ENCODE results near the gene CDON.

The CDON gene

GRCh38 chr11:125942771-125943428, 119.8 kb downstream of the CDON start:
- no peak for DNase-seq

- no peak for DNase-seq
These were observed 120.8 kb downstream of the CDON start for GRCh38 chr11:125941619-125942611.

- no peak for DNase-seq
These were observed 121.4 kb downstream of the CDON start for GRCh38 chr11:125941267-125941618.

GRCh38 chr11:125940145-125940544, 122.5 kb downstream of the CDON start:
- no peak for DNase-seq

- DNase-seq: no peak
These were observed 123.6 kb downstream of the CDON start for GRCh38 chr11:125939081-125939521.

GRCh38 chr11:125938418-125938817, 124.2 kb downstream of the CDON start:
- no peak for DNase-seq

GRCh38 chr11:125935618-125936199, 127.0 kb downstream of the CDON start:
- no peak for DNase-seq

GRCh38 chr11:125935056-125935455, 127.6 kb downstream of the CDON start:
- no peak for DNase-seq

- no peak for DNase-seq
These were observed 128.2 kb downstream of the CDON start for GRCh38 chr11:125934473-125934872.

- no peak for DNase-seq
These were observed 129.4 kb downstream of the CDON start for GRCh38 chr11:125933030-125933813.

- no peak for DNase-seq
These were observed 130.4 kb downstream of the CDON start for GRCh38 chr11:125932301-125932700.

- no peak for DNase-seq
These were observed 131.0 kb downstream of the CDON start for GRCh38 chr11:125931668-125932067.

- no peak for DNase-seq
These were observed 131.6 kb downstream of the CDON start for GRCh38 chr11:125931116-125931515.

GRCh38 chr11:125930076-125930450, 132.6 kb downstream of the CDON start:
- DNase-seq: no peak

GRCh38 chr11:125929445-125930075, 133.1 kb downstream of the CDON start:
- no peak for DNase-seq

GRCh38 chr11:125926682-125927081, 136.0 kb downstream of the CDON start:
- no peak for DNase-seq

- no peak for DNase-seq
These were observed 136.9 kb downstream of the CDON start for GRCh38 chr11:125925804-125926203.

GRCh38 chr11:125925247-125925740, 137.4 kb downstream of the CDON start:
- DNase-seq: no peak

GRCh38 chr11:125924384-125925007, 138.2 kb downstream of the CDON start:
- no peak for DNase-seq

GRCh38 chr11:125923633-125924032, 139.0 kb downstream of the CDON start:
- DNase-seq: no peak

GRCh38 chr11:125923012-125923579, 139.6 kb downstream of the CDON start:
- peak in 1 of 2 donors; percentile 27 for DNase-seq
